Smooth muscle cell (in vitro differentiated cells): ENCODE results near the gene RAPH1. TPM values are rescaled to one million over a fixed set of nuclear protein-coding genes. Genes with fewer than 3 reads are reported as not detected.

Experiments used
- DNase-seq: peaks from one replicate; lab custom pipeline; 2025; ENCODE audit not compliant: unreplicated experiment; lab: John Stamatoyannopoulos, UW
- H2AFZ ChIP-seq: fragments of 200-600 bp; sonication (generic); 2 replicates; pipeline ENCODE4 v1.6.0; 2016; ENCODE audit warnings: antibody characterized with exemption, low read depth, mild to moderate bottlenecking
- H3F3A ChIP-seq: fragments of 200-600 bp; sonication (generic); 2 replicates; pipeline ENCODE4 v1.6.0; 2017; ENCODE audit warnings: antibody characterized with exemption, low read depth
- H3K27ac ChIP-seq: fragments of 200-600 bp; sonication (generic); 2 replicates; pipeline ENCODE4 v1.5.1; 2016; ENCODE audit warnings: low read depth, mild to moderate bottlenecking
- H3K27me3 ChIP-seq: fragments of 200-600 bp; sonication (generic); 2 replicates; pipeline ENCODE4 v1.6.1; 2016; ENCODE audit warnings: low read depth, mild to moderate bottlenecking
- H3K36me3 ChIP-seq: fragments of 200-600 bp; sonication (generic); 2 replicates; pipeline ENCODE4 v1.5.1; 2016; ENCODE audit warnings: low read depth
- H3K4me1 ChIP-seq: fragments of 200-600 bp; sonication (generic); 2 replicates; pipeline ENCODE4 v1.5.1; 2016; ENCODE audit warnings: low read depth
- H3K4me2 ChIP-seq: fragments of 200-600 bp; sonication (generic); 2 replicates; pipeline ENCODE4 v1.6.0; 2016; ENCODE audit warnings: mild to moderate bottlenecking
- H3K4me3 ChIP-seq: fragments of 200-600 bp; sonication (generic); 2 replicates; pipeline ENCODE4 v1.5.1; 2016; ENCODE audit warnings: mild to moderate bottlenecking
- H3K79me2 ChIP-seq: fragments of 200-600 bp; sonication (generic); 2 replicates; pipeline ENCODE4 v1.6.0; 2016; ENCODE audit warnings: low read depth, mild to moderate bottlenecking
- H3K9ac ChIP-seq: fragments of 200-600 bp; sonication (generic); 2 replicates; pipeline ENCODE4 v1.6.0; 2016; ENCODE audit warnings: low read depth
- H3K9me3 ChIP-seq: fragments of 200-600 bp; sonication (generic); replicated peaks from 2 replicates; pipeline ENCODE4 v1.5.1; 2016; ENCODE audit warnings: low read depth
- H4K20me1 ChIP-seq: fragments of 200-600 bp; sonication (generic); 2 replicates; pipeline ENCODE4 v1.6.0; 2016; ENCODE audit warnings: low read depth
- CTCF ChIP-seq: fragments of 200-600 bp; sonication (generic); IDR thresholded peaks from 2 replicates; pipeline ENCODE4 v1.5.1; 2017; ENCODE audit warnings: borderline replicate concordance, mild to moderate bottlenecking, antibody characterized with exemption; ENCODE audit not compliant: insufficient read depth, poor library complexity, severe bottlenecking
- WGBS: methylation state at CpG from one replicate; pipeline ENCODE4 v1.1.7; 2016; ENCODE audit warnings: low lambda C conversion rate; 5-methylcytosine and 5-hydroxymethylcytosine counted together
- polyA plus RNA-seq: library from polyadenylated mRNA; unstranded; fragments of >200 nt; fragmentation: Nextera tagmentation; extraction: Ambion mirVana; gene quantifications from 2 replicates; pipeline ENCODE4 v1.2.1, GENCODE V29; 2016
- total RNA-seq: library from RNA; depleted of rRNA; stranded (reverse); fragments of >200 nt; gene quantifications from 2 replicates; pipeline ENCODE4 v1.2.3, GENCODE V29; 2014

The RAPH1 gene
- total and polyA plus RNA-seq, 2 experiments from 2014 or later: 8.5 to 22.3 TPM

DNA sequence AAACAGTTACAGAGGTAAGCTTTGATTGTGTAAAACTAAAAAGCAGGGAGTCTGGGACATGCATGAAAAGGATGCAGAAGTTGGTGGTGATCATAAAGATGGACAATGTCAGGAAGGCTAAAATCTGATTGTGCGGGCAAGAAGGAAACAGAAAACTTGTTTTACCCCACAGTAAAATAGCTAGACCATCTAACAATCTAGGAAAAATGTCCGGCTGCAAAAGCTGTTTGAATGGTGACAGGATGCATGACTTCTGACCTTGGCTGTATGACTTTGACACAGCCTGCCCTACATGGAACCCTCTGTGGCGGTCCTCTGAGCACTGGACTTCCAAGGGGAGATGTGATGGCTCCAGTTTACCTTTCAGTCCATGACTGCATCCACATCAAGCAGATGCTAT lies 93.6 kb downstream of the RAPH1 start:
- Histone ChIP-seq H4K20me1 (peaks cover 24% of the 10 kb centered on the region), H3F3A (peaks cover 14% of the 10 kb centered on the region), H3K9me3 (no peaks in the 10 kb centered on the region), H3K9ac (no peak overlapping the region), H3K4me2 (no peak overlapping the region), H2AFZ (no peak overlapping the region), H3K4me3 (no peak overlapping the region), H3K79me2 (peaks cover 6% of the 10 kb centered on the region), H3K36me3 (peaks cover 3% of the 10 kb centered on the region), H3K27ac (no peak overlapping the region), H3K4me1 (no peaks in the 10 kb centered on the region), H3K27me3 (no peaks in the 10 kb centered on the region)
- TF ChIP-seq CTCF: no peak
- 95% methylated on average over 3 of the region's 3 CpGs for WGBS
- DNase-seq: no peak

DNA sequence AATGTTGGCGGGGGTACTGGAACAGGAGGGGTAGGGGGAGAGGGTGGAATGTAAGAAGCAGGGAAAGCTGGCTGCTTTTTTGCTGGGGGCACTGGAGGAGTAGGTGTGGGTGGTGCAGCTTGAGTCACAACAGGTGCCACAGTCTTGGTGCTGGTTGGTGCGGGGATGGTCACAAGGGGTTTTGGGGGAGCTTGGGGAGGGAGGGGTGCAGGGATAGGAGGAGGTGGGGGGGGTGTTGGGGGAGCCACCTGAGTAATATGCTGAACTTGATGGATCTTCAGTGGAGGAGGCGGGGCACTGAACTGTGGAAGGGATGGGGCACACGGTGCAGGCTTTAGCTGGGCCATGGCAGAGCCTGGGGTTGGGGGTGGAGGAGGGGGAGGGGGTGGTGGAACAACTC lies 94.4 kb downstream of the RAPH1 start:
- Histone ChIP-seq H3K9ac (no peak overlapping the region), H3K9me3 (no peaks in the 10 kb centered on the region), H3F3A (peaks cover 14% of the 10 kb centered on the region), H3K36me3 (peaks cover 3% of the 10 kb centered on the region), H4K20me1 (peaks cover 30% of the 10 kb centered on the region), H2AFZ (no peak overlapping the region), H3K4me1 (no peaks in the 10 kb centered on the region), H3K79me2 (peaks cover 6% of the 10 kb centered on the region), H3K4me2 (no peak overlapping the region), H3K4me3 (no peak overlapping the region), H3K27me3 (no peaks in the 10 kb centered on the region), H3K27ac (no peak overlapping the region)
- TF ChIP-seq CTCF: no peak
- WGBS: 92% methylated on average over 2 of the region's 4 CpGs
- DNase-seq: no peak

GRCh38 chr2:203438528-203438927 lies 96.6 kb downstream of the RAPH1 start:
- Histone ChIP-seq H3K27me3 (no peaks in the 10 kb centered on the region), H3K4me2 (no peak overlapping the region), H3K4me1 (no peaks in the 10 kb centered on the region), H2AFZ (no peak overlapping the region), H3F3A (peaks cover 14% of the 10 kb centered on the region), H3K4me3 (no peak overlapping the region), H3K36me3 (no peaks in the 10 kb centered on the region), H4K20me1 (peaks cover 32% of the 10 kb centered on the region), H3K9me3 (no peaks in the 10 kb centered on the region), H3K27ac (no peak overlapping the region), H3K9ac (no peak overlapping the region), H3K79me2 (peaks cover 14% of the 10 kb centered on the region)
- DNase-seq: no peak
- WGBS: 75% methylated on average over 2 of the region's 2 CpGs
- TF ChIP-seq CTCF: no peak

GRCh38 chr2:203437511-203437910 lies 97.6 kb downstream of the RAPH1 start:
- H4K20me1 ChIP-seq: peaks cover 35% of the 10 kb centered on the region
- H3K4me2 ChIP-seq: no peak overlapping the region
- no peak overlapping the region for H3K27ac ChIP-seq
- WGBS: 80% methylated on average over 4 of the region's 4 CpGs
- no peak overlapping the region for H3K9ac ChIP-seq
- DNase-seq: no peak
- no peak for TF ChIP-seq CTCF
- H3K4me3 ChIP-seq: no peak overlapping the region
- H3K9me3 ChIP-seq: no peaks in the 10 kb centered on the region
- no peaks in the 10 kb centered on the region for H3K36me3 ChIP-seq
- peaks cover 14% of the 10 kb centered on the region for H3F3A ChIP-seq
- H3K79me2 ChIP-seq: peaks cover 14% of the 10 kb centered on the region
- no peak overlapping the region for H2AFZ ChIP-seq
- no peaks in the 10 kb centered on the region for H3K4me1 ChIP-seq
- no peaks in the 10 kb centered on the region for H3K27me3 ChIP-seq
